ENCODE data around the gene GCKR. TPM values are rescaled to one million over a fixed set of nuclear protein-coding genes. Genes with fewer than 3 reads are reported as not detected.

The GCKR gene
- polyA plus RNA-seq, 1 donor from 2014 or later = 2.5 TPM

- H3K36me3 ChIP-seq (ENCODE audit: insufficient read depth, low read length) = no peaks in the 10 kb centered on the region
- H3K4me3 ChIP-seq (ENCODE audit: low read length) = no peak overlapping the region
- H3K27me3 ChIP-seq (ENCODE audit: insufficient read depth, low read depth, low read length) = no peaks in the 10 kb centered on the region
- H3K9me2 ChIP-seq (ENCODE audit: insufficient read depth, low read length) = no peaks in the 10 kb centered on the region
- no peaks in the 10 kb centered on the region for H4K20me1 ChIP-seq (ENCODE audit: insufficient read depth)
- no peak overlapping the region for H3K4me2 ChIP-seq (ENCODE audit: low read length)
- no peak for TF ChIP-seq RAD21 (conservative IDR thresholded peaks at IDR 0.05)
- no peak for TF ChIP-seq SMC3 (conservative IDR thresholded peaks at IDR 0.05; ENCODE audit: poor library complexity)
- no peak overlapping the region for H3K9ac ChIP-seq (ENCODE audit: low read length)
- H3K79me2 ChIP-seq (replicated peaks; ENCODE audit: insufficient read depth, low read length) = no peaks in the 10 kb centered on the region
- H3F3A ChIP-seq (ENCODE audit: insufficient read depth, low read length, poor library complexity, severe bottlenecking) = no peaks in the 10 kb centered on the region
- H3K27ac ChIP-seq (ENCODE audit: low read length) = no peak overlapping the region
- H3K9me3 ChIP-seq (ENCODE audit: low read length) = no peaks in the 10 kb centered on the region
- H2AFZ ChIP-seq (ENCODE audit: low read depth, low read length) = no peak overlapping the region
Observed at GRCh38 chr2:27506587-27506986, 9.9 kb downstream of the GCKR start.

- H2AFZ ChIP-seq (ENCODE audit: low read depth, low read length) = no peak overlapping the region
- no peaks in the 10 kb centered on the region for H3K9me3 ChIP-seq (ENCODE audit: low read length)
- no peaks in the 10 kb centered on the region for H3K27me3 ChIP-seq (ENCODE audit: insufficient read depth, low read depth, low read length)
- H3K27ac ChIP-seq (ENCODE audit: low read length) = no peak overlapping the region
- H3F3A ChIP-seq (ENCODE audit: insufficient read depth, low read length, poor library complexity, severe bottlenecking) = no peaks in the 10 kb centered on the region
- no peaks in the 10 kb centered on the region for H4K20me1 ChIP-seq (ENCODE audit: insufficient read depth)
- no peak for TF ChIP-seq SMC3 (conservative IDR thresholded peaks at IDR 0.05; ENCODE audit: poor library complexity)
- TF ChIP-seq EP300 (conservative IDR thresholded peaks at IDR 0.05; ENCODE audit: poor library complexity, severe bottlenecking) = no peak
- no peak for TF ChIP-seq MXI1 (conservative IDR thresholded peaks at IDR 0.05; ENCODE audit: poor library complexity, severe bottlenecking)
- H3K36me3 ChIP-seq (ENCODE audit: insufficient read depth, low read length) = no peaks in the 10 kb centered on the region
- no peak overlapping the region for H3K4me3 ChIP-seq (ENCODE audit: low read length)
- no peak overlapping the region for H3K4me2 ChIP-seq (ENCODE audit: low read length)
- no peaks in the 10 kb centered on the region for H3K9me2 ChIP-seq (ENCODE audit: insufficient read depth, low read length)
- H3K79me2 ChIP-seq (replicated peaks; ENCODE audit: insufficient read depth, low read length) = no peaks in the 10 kb centered on the region
- no peak overlapping the region for H3K9ac ChIP-seq (ENCODE audit: low read length)
Observed at GRCh38 chr2:27507293-27507692, 10.7 kb downstream of the GCKR start.

DNA sequence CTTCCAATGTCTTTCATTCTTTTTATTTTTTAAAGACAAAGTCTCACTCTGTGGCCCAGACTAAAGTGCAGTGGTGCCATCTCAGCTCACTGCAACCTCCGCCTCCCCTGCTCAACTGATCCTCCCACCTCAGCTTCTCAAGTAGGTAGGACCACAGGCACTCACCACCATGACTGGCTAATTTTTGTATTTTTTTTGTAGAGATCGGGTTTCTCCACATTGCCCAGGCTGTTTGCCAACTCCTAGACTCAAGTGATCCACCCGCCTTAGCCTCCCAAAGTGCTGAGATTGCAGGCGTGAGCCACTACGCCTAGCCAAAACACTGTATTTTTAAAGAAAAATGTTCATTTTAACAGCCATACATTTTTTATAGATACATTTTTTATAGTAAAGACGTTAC, 12.7 kb downstream of the GCKR start:
- H3K9me2 ChIP-seq (ENCODE audit: insufficient read depth, low read length) = no peaks in the 10 kb centered on the region
- no peaks in the 10 kb centered on the region for H3F3A ChIP-seq (ENCODE audit: insufficient read depth, low read length, poor library complexity, severe bottlenecking)
- H3K9me3 ChIP-seq (ENCODE audit: low read length) = no peaks in the 10 kb centered on the region
- H3K9ac ChIP-seq (ENCODE audit: low read length) = no peak overlapping the region
- H3K27ac ChIP-seq (ENCODE audit: low read length) = no peak overlapping the region
- no peak for TF ChIP-seq EZH2 (IDR thresholded peaks at IDR 0.05; ENCODE audit: borderline replicate concordance, insufficient read depth, low read length, poor library complexity, severe bottlenecking)
- no peak for TF ChIP-seq MXI1 (conservative IDR thresholded peaks at IDR 0.05; ENCODE audit: poor library complexity, severe bottlenecking)
- no peak for TF ChIP-seq SMC3 (conservative IDR thresholded peaks at IDR 0.05; ENCODE audit: poor library complexity)
- no peak for TF ChIP-seq RAD21 (conservative IDR thresholded peaks at IDR 0.05)
- no peak for TF ChIP-seq EP300 (conservative IDR thresholded peaks at IDR 0.05; ENCODE audit: poor library complexity, severe bottlenecking)
- no peak for TF ChIP-seq REST (IDR thresholded peaks at IDR 0.05; ENCODE audit: borderline replicate concordance)
- no peak for TF ChIP-seq POLR2AphosphoS5 (IDR thresholded peaks at IDR 0.05)
- TF ChIP-seq, protein P1, sequence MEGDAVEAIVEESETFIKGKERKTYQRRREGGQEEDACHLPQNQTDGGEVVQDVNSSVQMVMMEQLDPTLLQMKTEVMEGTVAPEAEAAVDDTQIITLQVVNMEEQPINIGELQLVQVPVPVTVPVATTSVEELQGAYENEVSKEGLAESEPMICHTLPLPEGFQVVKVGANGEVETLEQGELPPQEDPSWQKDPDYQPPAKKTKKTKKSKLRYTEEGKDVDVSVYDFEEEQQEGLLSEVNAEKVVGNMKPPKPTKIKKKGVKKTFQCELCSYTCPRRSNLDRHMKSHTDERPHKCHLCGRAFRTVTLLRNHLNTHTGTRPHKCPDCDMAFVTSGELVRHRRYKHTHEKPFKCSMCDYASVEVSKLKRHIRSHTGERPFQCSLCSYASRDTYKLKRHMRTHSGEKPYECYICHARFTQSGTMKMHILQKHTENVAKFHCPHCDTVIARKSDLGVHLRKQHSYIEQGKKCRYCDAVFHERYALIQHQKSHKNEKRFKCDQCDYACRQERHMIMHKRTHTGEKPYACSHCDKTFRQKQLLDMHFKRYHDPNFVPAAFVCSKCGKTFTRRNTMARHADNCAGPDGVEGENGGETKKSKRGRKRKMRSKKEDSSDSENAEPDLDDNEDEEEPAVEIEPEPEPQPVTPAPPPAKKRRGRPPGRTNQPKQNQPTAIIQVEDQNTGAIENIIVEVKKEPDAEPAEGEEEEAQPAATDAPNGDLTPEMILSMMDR (IDR thresholded peaks at IDR 0.05; ENCODE audit: poor library complexity, severe bottlenecking) = no peak
- TF ChIP-seq TAF1 (IDR thresholded peaks at IDR 0.05; ENCODE audit: low read depth) = no peak
- H3K4me2 ChIP-seq (ENCODE audit: low read length) = no peak overlapping the region
- no peaks in the 10 kb centered on the region for H3K36me3 ChIP-seq (ENCODE audit: insufficient read depth, low read length)
- H3K79me2 ChIP-seq (replicated peaks; ENCODE audit: insufficient read depth, low read length) = no peaks in the 10 kb centered on the region
- H3K4me3 ChIP-seq (ENCODE audit: low read length) = no peak overlapping the region
- no peaks in the 10 kb centered on the region for H4K20me1 ChIP-seq (ENCODE audit: insufficient read depth)
- no peak overlapping the region for H2AFZ ChIP-seq (ENCODE audit: low read depth, low read length)
- H3K27me3 ChIP-seq (ENCODE audit: insufficient read depth, low read depth, low read length) = no peaks in the 10 kb centered on the region
